ENCODE results near the gene TMA7.

The TMA7 gene

DNA sequence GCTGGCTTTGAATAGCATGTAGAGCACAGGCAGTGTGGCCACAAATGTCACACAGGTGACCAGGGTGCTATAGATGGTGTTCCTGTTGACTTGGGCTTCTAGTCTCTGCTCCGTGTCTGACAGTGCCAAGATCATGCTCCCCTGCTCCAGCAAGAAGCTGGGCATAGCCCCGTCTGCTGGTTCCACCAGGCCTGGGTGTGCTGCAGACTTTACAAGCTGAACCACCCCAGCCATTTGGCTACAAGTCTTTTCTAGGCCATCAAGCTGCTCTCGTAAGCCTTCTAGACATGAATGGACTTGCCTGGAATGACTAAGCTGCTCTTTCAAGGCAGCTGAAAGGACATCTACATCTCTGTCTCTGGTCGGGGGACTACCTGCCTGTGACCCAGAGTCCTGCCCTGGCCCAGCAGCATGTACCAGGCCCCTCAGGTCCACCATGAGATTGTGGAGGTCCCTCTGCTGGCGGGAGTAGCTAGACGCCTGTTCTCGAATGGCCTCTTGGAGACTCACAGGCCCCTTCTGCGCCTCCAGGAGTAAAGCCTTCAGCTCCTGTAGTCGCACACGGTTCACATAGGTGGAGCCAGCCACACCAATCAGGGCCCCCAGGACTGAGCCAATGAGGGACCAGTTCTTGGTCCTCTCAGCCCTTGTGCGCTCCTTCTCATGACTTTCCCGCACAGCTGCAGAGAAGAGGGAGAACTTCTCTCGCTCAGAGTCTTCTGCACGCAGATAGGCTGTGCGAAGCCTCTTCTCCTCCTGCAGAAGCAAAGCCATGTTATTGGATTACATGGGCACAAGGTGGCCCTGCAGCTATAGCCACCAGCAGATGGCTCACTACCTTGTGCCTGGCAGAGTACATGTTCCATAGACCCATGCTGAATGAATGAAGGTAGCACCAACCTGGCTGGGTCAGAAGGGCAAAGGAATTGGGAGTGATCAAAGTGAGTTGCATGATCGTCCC is 7.4 kb upstream of the TMA7 start:
- no peak overlapping the region for H3K4me3 ChIP-seq (replicated peaks; ENCODE audit: low read depth, low read length)
- TF ChIP-seq, protein P1, sequence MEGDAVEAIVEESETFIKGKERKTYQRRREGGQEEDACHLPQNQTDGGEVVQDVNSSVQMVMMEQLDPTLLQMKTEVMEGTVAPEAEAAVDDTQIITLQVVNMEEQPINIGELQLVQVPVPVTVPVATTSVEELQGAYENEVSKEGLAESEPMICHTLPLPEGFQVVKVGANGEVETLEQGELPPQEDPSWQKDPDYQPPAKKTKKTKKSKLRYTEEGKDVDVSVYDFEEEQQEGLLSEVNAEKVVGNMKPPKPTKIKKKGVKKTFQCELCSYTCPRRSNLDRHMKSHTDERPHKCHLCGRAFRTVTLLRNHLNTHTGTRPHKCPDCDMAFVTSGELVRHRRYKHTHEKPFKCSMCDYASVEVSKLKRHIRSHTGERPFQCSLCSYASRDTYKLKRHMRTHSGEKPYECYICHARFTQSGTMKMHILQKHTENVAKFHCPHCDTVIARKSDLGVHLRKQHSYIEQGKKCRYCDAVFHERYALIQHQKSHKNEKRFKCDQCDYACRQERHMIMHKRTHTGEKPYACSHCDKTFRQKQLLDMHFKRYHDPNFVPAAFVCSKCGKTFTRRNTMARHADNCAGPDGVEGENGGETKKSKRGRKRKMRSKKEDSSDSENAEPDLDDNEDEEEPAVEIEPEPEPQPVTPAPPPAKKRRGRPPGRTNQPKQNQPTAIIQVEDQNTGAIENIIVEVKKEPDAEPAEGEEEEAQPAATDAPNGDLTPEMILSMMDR (IDR thresholded peaks at IDR 0.05; ENCODE audit: low read depth, low read length, missing control alignments), result peak; percentile 11
- DNase-seq (ENCODE audit: extremely low read depth, low read depth), result no peak

DNA sequence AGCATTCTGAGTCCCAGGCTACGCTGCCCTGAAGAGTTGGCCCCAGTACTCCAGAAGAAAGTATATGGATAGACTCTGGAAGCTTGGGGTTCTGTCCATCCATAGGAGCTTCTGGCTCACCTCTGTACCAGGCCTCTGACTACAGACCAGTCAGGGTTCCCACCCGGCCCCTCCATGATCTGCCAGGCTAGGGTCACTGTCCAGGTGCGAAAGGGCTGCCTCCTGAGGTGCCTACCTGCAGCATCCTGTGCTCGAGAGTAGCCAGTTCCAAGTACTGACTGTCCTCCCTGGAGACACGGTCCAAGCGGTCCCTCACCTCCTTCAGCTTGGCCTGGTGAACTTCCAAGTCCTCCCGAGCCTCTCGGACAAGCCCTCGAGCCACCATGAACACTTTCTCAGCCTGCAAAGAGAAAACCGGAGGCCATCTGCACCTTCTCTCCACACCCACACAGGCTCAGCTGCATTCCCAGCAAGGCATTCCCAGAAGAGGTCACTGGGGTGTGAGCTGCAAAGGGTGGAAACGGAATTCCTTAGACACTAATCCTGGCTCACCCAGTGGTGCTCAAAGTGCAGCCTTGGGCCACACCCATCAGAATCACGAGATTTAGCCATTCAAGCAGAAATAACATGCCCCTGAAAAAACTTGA is 6.5 kb upstream of the TMA7 start:
- DNase-seq (ENCODE audit: extremely low read depth, low read depth), result no peak
- H3K4me3 ChIP-seq (replicated peaks; ENCODE audit: low read depth, low read length), result no peak overlapping the region
- TF ChIP-seq, protein P1 (IDR thresholded peaks at IDR 0.05; ENCODE audit: low read depth, low read length, missing control alignments), result no peak

DNA sequence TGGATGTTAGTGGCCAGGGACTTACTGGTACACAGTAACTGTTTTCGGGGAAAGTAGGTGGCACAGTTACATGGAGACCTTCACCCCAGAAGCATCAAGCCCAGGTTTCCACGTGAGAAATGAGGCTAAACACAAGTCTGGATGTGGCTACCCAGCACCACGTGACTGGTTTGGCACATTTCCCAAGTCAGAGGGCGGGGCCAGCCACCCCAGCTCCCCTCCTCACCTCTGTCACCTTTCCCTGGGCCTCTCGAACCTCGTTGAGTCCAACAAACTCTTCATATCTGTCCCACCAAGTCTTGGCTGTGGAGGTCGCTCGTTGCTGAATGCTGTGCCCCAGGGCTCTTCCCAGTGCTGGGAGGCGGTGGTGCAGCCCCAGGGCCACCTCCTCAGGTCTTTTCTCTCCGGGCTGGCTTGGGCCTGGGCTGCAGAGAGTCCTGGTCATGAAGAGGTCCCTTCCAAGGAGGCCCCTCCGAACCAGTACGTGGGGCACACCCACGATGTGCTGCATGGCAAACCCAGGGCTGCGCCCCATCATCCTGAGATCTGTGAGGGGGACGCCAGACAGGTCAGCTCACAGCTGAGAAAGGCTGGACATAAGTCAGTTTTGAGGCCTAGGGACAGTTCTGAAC is 5.3 kb upstream of the TMA7 start:
- H3K4me3 ChIP-seq (replicated peaks; ENCODE audit: low read depth, low read length), result no peak overlapping the region
- no peak for DNase-seq (ENCODE audit: extremely low read depth, low read depth)
- TF ChIP-seq, protein P1 (IDR thresholded peaks at IDR 0.05; ENCODE audit: low read depth, low read length, missing control alignments), result no peak

DNA sequence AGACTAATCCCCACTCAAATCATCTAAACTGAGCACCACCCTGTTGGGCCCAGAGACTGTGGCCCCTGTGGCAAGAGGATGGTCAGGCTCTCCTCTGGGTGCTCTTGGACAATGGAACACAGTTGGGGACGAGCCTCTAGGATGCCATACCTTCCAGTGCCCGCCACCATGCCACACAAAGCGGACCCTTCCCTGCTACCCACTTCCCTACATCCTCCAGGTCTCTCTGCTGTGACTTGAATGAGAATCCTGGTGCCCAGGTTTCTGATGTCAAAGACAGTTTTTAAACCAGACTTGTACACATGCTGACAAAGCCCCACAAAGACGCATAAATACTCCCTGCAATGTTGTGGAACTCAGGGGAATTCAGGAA is 4.8 kb upstream of the TMA7 start:
- TF ChIP-seq, protein P1 (IDR thresholded peaks at IDR 0.05; ENCODE audit: low read depth, low read length, missing control alignments), result no peak
- H3K4me3 ChIP-seq (replicated peaks; ENCODE audit: low read depth, low read length), result no peak overlapping the region
- DNase-seq (ENCODE audit: extremely low read depth, low read depth), result no peak

- no peak overlapping the region for H3K4me3 ChIP-seq (replicated peaks; ENCODE audit: low read depth, low read length)
- peak; percentile 66 for DNase-seq (ENCODE audit: extremely low read depth, low read depth)
- TF ChIP-seq, protein P1 (IDR thresholded peaks at IDR 0.05; ENCODE audit: low read depth, low read length, missing control alignments), result peak; percentile 100
Measured at GRCh38 chr3:48435774-48436476, 4.1 kb upstream of the TMA7 start.

- no peak for DNase-seq (ENCODE audit: extremely low read depth, low read depth)
- TF ChIP-seq, protein P1 (IDR thresholded peaks at IDR 0.05; ENCODE audit: low read depth, low read length, missing control alignments), result no peak
Measured at GRCh38 chr3:48436477-48436787, 3.6 kb upstream of the TMA7 start.

More at GRCh38 chr3:48436477-48436787, 3.6 kb upstream of the TMA7 start:
- no peak overlapping the region for H3K4me3 ChIP-seq (replicated peaks; ENCODE audit: low read depth, low read length)

All from HFF-Myc (cell line).